NCI-H1436 treated with DMSO at 0.1 percent for 48 hours (cell line): Measurements from ENCODE around the gene NDUFAF3.

ENCODE experiments used
- DNase-seq: peaks from one replicate; lab custom pipeline; 2025; lab: John Stamatoyannopoulos, UW

The NDUFAF3 gene

GRCh38 chr3:49021813-49022687 is at the start of gene NDUFAF3:
TSS of gene NDUFAF3 (plus strand) at chr3:49022121. CDS start at chr3:49022145, 24 bp downstream.
- DNase-seq, result no peak

GRCh38 chr3:48974076-48974864 is 47.7 kb upstream of the NDUFAF3 start:
- no peak for DNase-seq

DNA sequence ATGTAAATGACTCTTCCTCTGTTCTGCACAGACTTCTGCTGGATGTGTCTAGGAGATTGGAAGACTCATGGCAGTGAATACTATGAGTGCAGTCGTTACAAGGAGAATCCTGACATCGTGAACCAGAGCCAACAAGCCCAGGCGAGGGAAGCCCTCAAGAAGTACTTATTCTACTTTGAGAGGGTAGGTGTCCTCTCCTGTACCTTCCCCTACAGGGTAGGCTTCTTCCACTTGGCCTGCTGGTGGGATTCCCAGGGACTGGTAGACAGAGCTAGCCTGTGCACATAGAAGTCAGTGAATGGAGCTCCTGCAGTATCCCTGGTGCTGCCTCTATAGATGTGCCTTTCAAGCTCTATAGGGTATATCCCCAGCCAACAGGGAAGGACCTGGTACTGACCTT is 42.5 kb upstream of the NDUFAF3 start:
- no peak for DNase-seq

GRCh38 chr3:48980295-48980694 is 41.6 kb upstream of the NDUFAF3 start:
- DNase-seq, result no peak

DNA sequence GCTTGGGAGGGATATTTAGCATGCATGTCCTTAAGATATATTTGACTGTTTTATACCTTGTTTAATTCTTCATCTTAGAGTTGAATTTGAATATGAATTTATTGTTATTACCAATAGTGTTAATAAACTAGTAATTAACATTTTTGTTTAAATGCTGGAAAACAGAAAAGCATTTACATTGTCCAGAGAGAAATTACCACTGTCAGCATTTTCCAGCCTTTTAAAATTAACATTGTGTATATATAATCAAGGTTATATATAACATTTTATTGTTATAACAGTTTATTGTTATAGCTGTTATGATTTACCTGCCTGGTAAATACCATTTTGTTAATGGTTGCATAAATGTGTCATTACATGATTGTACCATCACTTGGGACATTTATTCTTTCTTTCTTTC is 39.9 kb upstream of the NDUFAF3 start:
- no peak for DNase-seq

- no peak for DNase-seq
Measured at GRCh38 chr3:48982686-48983085, 39.2 kb upstream of the NDUFAF3 start.

DNA sequence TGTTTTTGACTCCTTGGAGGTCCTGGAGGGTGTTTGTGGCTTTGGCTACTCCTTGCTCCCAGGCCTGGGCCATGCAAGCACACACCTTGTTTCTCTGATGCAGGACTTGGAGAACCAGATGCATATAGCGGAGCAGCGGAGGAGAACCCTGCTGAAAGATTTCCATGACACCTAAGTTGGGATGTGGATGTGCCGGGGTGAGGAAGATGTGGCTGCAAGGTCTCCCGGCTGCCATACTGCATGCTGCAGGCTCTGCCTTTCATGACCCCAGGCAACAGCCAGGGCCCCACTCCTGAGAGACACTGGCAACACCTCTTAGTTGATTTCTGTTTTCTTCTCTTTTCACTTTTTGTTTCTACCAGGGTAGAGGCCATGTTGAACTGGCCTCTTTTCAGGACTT is 38.8 kb upstream of the NDUFAF3 start:
- DNase-seq, result no peak

GRCh38 chr3:48984663-48985062 is 37.3 kb upstream of the NDUFAF3 start:
- no peak for DNase-seq

DNA sequence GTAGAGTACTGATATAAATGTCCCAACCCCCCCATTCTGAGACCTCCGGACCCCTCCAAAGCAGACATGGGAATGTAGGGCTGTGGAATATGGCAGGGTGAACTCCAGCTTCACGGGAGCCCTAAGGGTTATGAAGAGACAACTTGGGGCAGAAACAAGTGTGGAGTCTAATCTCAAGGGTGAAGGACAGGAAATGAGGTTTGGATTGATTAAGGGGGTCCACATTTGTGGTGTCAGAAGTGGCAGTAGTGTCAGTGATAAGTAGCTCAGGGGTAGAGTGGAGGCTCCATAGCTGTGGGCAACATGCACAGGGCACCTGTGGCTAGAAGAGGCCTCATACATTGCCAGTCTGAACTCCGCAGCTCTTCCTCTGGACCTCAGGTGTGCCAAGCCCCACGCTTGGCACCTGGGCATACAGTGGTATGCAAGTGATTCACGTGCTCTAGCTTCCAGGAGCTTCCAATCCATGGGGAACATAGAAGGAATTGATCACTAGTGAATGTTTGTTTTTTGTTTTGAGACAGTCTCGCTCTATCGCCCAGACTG is 36.0 kb upstream of the NDUFAF3 start:
- no peak for DNase-seq

DNA sequence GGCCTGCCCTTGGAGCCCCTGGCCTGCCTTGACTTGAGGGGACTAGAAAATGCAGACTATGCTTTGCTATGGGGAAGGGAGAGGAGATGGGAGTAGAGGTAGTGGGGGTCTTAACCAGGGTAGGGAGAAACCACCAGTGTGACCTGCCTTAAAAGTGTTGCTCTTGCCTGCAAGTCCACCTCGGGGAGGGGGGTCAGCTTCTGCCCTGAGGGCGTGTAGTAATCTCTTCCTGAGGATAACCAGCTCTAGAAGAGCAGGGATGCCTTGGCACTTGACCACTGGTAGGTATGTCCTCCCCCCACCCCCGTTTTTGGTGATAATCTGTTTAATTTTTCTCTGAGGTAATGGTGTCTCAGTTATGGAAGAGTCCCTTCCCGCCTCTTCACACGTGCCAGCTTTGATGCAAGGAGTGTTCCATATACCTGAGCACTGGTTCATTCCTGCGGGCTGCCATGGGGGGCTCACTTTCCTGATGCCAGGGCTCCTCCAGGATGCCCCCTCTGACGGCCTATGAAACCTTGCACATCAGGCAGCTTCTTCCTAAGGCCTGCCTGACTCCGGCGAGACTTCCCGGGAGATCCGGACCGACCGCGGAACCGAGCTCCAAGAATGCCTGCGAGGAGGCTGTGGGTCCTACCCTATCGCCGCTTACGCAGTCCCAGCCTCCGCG is 32.7 kb upstream of the NDUFAF3 start:
- no peak for DNase-seq

GRCh38 chr3:48989796-48990635 is 31.9 kb upstream of the NDUFAF3 start, which contains the start of gene P4HTM:
TSS of gene P4HTM (plus strand) at chr3:48990241. CDS start at chr3:48990257, 16 bp downstream.
- DNase-seq, result no peak

- no peak for DNase-seq
Measured at GRCh38 chr3:48990636-48991469, 31.1 kb upstream of the NDUFAF3 start.

- no peak for DNase-seq
Measured at GRCh38 chr3:48991851-48992545, 29.9 kb upstream of the NDUFAF3 start.

GRCh38 chr3:48993834-48994233 is 28.1 kb upstream of the NDUFAF3 start:
- no peak for DNase-seq

- no peak for DNase-seq
Measured at GRCh38 chr3:48996640-48997039, 25.3 kb upstream of the NDUFAF3 start.

- DNase-seq, result no peak
Measured at GRCh38 chr3:48997102-48997635, 24.8 kb upstream of the NDUFAF3 start.

DNA sequence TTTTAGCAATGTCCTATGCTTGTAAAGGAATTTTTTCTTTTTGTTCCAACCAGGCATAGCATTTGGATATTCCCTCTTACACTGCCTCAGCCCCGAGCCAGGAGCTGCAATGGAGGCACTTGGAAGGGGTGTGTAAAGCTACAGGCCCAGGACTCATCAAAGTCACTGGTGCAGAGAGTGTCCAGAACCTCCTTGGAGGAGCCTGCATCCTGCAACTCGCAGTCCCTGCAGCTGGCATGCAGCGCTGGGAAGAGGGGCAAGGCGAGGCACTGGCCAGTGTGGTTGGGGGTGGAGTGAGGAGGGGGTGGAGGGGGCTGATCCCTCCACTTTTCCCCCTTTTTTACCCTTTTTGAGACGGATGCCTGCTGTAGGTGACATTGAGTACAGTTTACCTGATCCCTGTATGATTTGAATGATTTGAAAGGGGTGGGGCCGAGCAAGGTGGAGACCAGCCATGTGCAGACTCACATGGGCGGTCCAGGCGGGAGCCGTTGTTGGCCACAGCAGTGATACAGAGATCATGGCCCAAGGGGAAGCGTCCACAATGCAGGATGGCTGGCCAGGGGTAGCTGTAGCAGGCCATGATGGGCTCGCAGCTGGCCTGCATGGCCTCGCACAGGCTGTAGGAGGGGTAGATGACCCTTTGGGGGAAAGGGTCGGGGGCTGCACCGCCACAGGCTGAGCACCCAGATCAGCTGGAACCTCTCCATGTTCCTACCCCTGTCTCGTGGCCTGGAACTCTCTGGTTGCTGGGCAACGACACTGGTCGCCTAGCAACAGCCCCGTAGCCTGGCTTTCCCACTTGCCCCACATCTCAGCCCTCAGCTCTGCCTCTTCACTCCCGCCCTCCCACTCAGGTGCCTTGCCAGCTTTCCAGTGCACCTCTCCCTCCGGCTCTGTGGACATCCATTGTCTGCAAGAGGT is 23.9 kb upstream of the NDUFAF3 start:
- DNase-seq, result no peak
